Measurements from ENCODE around the gene ATXN2.

The ATXN2 gene, protein sequence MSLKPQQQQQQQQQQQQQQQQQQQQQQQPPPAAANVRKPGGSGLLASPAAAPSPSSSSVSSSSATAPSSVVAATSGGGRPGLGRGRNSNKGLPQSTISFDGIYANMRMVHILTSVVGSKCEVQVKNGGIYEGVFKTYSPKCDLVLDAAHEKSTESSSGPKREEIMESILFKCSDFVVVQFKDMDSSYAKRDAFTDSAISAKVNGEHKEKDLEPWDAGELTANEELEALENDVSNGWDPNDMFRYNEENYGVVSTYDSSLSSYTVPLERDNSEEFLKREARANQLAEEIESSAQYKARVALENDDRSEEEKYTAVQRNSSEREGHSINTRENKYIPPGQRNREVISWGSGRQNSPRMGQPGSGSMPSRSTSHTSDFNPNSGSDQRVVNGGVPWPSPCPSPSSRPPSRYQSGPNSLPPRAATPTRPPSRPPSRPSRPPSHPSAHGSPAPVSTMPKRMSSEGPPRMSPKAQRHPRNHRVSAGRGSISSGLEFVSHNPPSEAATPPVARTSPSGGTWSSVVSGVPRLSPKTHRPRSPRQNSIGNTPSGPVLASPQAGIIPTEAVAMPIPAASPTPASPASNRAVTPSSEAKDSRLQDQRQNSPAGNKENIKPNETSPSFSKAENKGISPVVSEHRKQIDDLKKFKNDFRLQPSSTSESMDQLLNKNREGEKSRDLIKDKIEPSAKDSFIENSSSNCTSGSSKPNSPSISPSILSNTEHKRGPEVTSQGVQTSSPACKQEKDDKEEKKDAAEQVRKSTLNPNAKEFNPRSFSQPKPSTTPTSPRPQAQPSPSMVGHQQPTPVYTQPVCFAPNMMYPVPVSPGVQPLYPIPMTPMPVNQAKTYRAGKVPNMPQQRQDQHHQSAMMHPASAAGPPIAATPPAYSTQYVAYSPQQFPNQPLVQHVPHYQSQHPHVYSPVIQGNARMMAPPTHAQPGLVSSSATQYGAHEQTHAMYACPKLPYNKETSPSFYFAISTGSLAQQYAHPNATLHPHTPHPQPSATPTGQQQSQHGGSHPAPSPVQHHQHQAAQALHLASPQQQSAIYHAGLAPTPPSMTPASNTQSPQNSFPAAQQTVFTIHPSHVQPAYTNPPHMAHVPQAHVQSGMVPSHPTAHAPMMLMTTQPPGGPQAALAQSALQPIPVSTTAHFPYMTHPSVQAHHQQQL

DNA sequence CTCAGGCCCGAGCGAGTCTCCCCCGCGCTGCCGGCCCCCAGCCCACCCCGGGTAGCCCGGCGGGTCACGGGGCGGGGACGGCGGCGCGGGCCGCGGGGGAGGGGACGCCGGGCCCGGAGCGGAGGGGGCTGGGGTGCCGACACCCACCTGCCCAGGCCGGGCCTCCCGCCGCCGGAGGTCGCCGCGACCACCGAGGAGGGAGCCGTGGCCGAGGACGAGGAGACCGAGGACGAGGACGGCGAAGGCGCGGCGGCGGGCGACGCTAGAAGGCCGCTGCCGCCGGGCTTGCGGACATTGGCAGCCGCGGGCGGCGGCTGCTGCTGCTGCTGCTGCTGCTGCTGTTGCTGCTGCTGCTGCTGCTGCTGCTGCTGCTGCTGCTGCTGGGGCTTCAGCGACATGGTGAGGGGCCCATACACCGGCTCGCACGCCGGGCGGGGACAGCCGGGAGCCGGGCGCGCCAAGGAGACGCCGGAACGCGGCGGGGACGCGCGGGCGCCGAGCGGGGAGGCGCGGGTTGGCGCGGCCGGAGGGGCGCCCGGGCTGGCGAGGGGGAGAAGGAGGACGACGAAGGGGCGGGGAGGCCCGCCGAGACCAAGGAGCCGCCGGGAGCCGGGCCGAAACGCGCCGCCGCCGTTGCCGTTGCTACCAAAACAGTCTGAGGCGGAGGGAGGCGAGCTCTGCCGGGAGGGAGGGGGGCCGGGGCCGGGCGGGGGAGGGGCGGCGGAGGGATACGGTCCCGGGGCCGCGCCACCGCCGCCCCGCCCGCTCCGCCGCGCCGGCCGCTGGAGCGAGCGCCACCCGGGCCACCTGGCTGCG, at the start of gene ATXN2:
ATXN2 (minus strand) TSS at position 679 of the 816 bp plus-strand sequence; CDS start at position 398, 281 bp downstream.
- TF ChIP-seq CREB1 (IDR thresholded peaks at IDR 0.05; ENCODE audit: low read depth) (no peak), EP300 (IDR thresholded peaks at IDR 0.05; ENCODE audit: borderline replicate concordance) (no peak), EGR1 (IDR thresholded peaks at IDR 0.05) (no peak), TAF1 (IDR thresholded peaks at IDR 0.05; ENCODE audit: low read depth) (no peak), CEBPB (IDR thresholded peaks at IDR 0.05) (no peak), YY1 (IDR thresholded peaks at IDR 0.05; ENCODE audit: low read depth) (no peak; the same call in 1 of the 2 replicates), TEAD4 (IDR thresholded peaks at IDR 0.05) (no peak), ZBTB7A (IDR thresholded peaks at IDR 0.05; ENCODE audit: low read depth) (0 out of 2 replicates have a peak, but pooled peaks have one; percentile 21), RAD21 (IDR thresholded peaks at IDR 0.05; ENCODE audit: low read depth) (no peak), FOXM1 (IDR thresholded peaks at IDR 0.05; ENCODE audit: borderline replicate concordance, low read depth) (no peak), NFIC (IDR thresholded peaks at IDR 0.05) (no peak)
- TF ChIP-seq, protein P1, sequence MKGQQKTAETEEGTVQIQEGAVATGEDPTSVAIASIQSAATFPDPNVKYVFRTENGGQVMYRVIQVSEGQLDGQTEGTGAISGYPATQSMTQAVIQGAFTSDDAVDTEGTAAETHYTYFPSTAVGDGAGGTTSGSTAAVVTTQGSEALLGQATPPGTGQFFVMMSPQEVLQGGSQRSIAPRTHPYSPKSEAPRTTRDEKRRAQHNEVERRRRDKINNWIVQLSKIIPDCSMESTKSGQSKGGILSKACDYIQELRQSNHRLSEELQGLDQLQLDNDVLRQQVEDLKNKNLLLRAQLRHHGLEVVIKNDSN (IDR thresholded peaks at IDR 0.05) = no peak
- TF ChIP-seq, protein P2, sequence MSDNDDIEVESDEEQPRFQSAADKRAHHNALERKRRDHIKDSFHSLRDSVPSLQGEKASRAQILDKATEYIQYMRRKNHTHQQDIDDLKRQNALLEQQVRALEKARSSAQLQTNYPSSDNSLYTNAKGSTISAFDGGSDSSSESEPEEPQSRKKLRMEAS (IDR thresholded peaks at IDR 0.05) = no peak
- TF ChIP-seq, protein P3, sequence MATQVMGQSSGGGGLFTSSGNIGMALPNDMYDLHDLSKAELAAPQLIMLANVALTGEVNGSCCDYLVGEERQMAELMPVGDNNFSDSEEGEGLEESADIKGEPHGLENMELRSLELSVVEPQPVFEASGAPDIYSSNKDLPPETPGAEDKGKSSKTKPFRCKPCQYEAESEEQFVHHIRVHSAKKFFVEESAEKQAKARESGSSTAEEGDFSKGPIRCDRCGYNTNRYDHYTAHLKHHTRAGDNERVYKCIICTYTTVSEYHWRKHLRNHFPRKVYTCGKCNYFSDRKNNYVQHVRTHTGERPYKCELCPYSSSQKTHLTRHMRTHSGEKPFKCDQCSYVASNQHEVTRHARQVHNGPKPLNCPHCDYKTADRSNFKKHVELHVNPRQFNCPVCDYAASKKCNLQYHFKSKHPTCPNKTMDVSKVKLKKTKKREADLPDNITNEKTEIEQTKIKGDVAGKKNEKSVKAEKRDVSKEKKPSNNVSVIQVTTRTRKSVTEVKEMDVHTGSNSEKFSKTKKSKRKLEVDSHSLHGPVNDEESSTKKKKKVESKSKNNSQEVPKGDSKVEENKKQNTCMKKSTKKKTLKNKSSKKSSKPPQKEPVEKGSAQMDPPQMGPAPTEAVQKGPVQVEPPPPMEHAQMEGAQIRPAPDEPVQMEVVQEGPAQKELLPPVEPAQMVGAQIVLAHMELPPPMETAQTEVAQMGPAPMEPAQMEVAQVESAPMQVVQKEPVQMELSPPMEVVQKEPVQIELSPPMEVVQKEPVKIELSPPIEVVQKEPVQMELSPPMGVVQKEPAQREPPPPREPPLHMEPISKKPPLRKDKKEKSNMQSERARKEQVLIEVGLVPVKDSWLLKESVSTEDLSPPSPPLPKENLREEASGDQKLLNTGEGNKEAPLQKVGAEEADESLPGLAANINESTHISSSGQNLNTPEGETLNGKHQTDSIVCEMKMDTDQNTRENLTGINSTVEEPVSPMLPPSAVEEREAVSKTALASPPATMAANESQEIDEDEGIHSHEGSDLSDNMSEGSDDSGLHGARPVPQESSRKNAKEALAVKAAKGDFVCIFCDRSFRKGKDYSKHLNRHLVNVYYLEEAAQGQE (IDR thresholded peaks at IDR 0.05; ENCODE audit: low read depth) = peak; percentile 10; the same call in 1 of the 2 replicates

DNA sequence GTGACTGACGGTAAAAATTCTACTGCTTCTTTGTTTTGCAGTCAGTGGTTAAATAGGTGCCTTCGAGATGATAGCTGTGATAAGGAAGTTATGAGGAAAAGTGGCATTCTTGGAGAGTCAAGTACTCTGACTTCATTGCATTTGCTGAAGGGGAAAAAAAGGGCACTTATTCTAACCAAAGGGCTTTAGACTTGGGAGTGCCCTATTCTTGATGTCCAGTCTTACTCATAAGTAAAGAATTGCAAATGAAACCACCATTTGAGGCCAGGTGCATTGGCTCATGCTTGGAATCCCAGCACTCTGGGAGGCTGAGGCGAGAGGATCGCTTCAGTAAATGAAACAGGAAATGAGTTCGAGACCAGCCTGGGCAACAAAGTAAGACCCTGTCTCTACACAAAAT, 46.3 kb upstream of the ATXN2 start:
- TF ChIP-seq EP300 (IDR thresholded peaks at IDR 0.05; ENCODE audit: borderline replicate concordance) (no peak), TCF12 (IDR thresholded peaks at IDR 0.05; ENCODE audit: low read depth) (no peak), FOXM1 (IDR thresholded peaks at IDR 0.05; ENCODE audit: borderline replicate concordance, low read depth) (no peak), YY1 (IDR thresholded peaks at IDR 0.05; ENCODE audit: low read depth) (no peak), EGR1 (IDR thresholded peaks at IDR 0.05) (no peak), TEAD4 (IDR thresholded peaks at IDR 0.05) (no peak), CEBPB (IDR thresholded peaks at IDR 0.05) (no peak), ZBTB7A (IDR thresholded peaks at IDR 0.05; ENCODE audit: low read depth) (no peak)
- TF ChIP-seq, protein P2 (IDR thresholded peaks at IDR 0.05) = no peak
- TF ChIP-seq, protein P3 (IDR thresholded peaks at IDR 0.05; ENCODE audit: low read depth) = no peak
- TF ChIP-seq, protein P1 (IDR thresholded peaks at IDR 0.05) = no peak

DNA sequence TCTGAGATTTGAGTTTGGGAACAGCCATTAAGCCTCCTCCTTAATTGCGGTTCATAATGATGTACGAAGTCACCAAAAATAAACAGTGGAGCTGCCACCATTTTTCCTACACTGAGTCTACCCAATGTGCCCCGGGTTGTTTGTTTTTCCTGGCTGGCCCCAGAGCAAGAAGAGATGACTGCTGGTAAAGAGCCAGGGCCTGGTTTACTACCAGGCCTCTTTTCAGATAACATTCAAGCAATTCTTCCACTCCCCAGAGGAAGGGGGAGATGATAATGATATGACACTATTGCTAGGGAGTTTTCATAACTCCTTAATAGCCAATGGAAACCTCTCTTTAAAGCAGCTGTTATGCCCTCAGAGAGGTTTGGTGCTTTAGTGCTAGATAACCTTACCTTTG, 44.3 kb upstream of the ATXN2 start:
- TF ChIP-seq RAD21 (IDR thresholded peaks at IDR 0.05; ENCODE audit: low read depth) (no peak), TAF1 (IDR thresholded peaks at IDR 0.05; ENCODE audit: low read depth) (no peak), NFIC (IDR thresholded peaks at IDR 0.05) (no peak), CREB1 (IDR thresholded peaks at IDR 0.05; ENCODE audit: low read depth) (no peak), TCF12 (IDR thresholded peaks at IDR 0.05; ENCODE audit: low read depth) (no peak), ZBTB7A (IDR thresholded peaks at IDR 0.05; ENCODE audit: low read depth) (no peak), TEAD4 (IDR thresholded peaks at IDR 0.05) (no peak)
- TF ChIP-seq, protein P3 (IDR thresholded peaks at IDR 0.05; ENCODE audit: low read depth) = no peak
- TF ChIP-seq, protein P1 (IDR thresholded peaks at IDR 0.05) = no peak

All from Ishikawa (cell line).